NT2/D1 (cell line): ENCODE results near the gene FBH1.

Experiments
- SUZ12 ChIP-seq: IDR thresholded peaks from 2 replicates; pipeline ENCODE4 v1.6.1; 2011; ENCODE audit not compliant: insufficient read length, insufficient read depth; ENCODE audit errors: extremely low read depth
- YY1 ChIP-seq: IDR thresholded peaks from 2 replicates; pipeline ENCODE4 v1.6.1; 2011; ENCODE audit not compliant: insufficient read length, insufficient read depth

- TF ChIP-seq SUZ12 (no peak), YY1 (no peak)
Observed at GRCh38 chr10:5927306-5927705, 37.3 kb downstream of the FBH1 start.
